Fibroblast of lung (primary cell): ENCODE measurements around the gene CDH6.

Experiments used
- CTCF ChIP-seq, 2 donors: IDR thresholded peaks in 1 of 2; conservative IDR thresholded peaks in 1 of 2; 1 replicate in 1 of 2; 2 replicates in 1 of 2; pipeline ENCODE4 v1.5.1; 2011 to 2012; ENCODE audit warnings: low read length in 2 of 2, control low read depth in 1 of 2, inconsistent platforms in 1 of 2, low read depth in 1 of 2, mild to moderate bottlenecking in 1 of 2
- EZH2 ChIP-seq: IDR thresholded peaks from 2 replicates; pipeline ENCODE4 v1.5.1; 2012; ENCODE audit warnings: low read length, control low read depth, mild to moderate bottlenecking; ENCODE audit errors: missing control alignments

- TF ChIP-seq CTCF (conservative IDR thresholded peaks at IDR 0.05 in 1 of 2, IDR thresholded peaks at IDR 0.05 in 1 of 2; ENCODE audit: low read depth in 1 of 2, low read length in 2 of 2) = no peak
- no peak for TF ChIP-seq EZH2
Observed at GRCh38 chr5:31333475-31333874, 140.0 kb downstream of the CDH6 start.
